ENCODE results near the gene FAM170B.

GRCh38 chr10:49083261-49083660 is 50.6 kb downstream of the FAM170B start:
- TF ChIP-seq, protein P1, sequence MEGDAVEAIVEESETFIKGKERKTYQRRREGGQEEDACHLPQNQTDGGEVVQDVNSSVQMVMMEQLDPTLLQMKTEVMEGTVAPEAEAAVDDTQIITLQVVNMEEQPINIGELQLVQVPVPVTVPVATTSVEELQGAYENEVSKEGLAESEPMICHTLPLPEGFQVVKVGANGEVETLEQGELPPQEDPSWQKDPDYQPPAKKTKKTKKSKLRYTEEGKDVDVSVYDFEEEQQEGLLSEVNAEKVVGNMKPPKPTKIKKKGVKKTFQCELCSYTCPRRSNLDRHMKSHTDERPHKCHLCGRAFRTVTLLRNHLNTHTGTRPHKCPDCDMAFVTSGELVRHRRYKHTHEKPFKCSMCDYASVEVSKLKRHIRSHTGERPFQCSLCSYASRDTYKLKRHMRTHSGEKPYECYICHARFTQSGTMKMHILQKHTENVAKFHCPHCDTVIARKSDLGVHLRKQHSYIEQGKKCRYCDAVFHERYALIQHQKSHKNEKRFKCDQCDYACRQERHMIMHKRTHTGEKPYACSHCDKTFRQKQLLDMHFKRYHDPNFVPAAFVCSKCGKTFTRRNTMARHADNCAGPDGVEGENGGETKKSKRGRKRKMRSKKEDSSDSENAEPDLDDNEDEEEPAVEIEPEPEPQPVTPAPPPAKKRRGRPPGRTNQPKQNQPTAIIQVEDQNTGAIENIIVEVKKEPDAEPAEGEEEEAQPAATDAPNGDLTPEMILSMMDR (IDR thresholded peaks at IDR 0.05), result no peak
- no peak for TF ChIP-seq REST (IDR thresholded peaks at IDR 0.05; ENCODE audit: insufficient read depth in 1 of 2, low read depth in 2 of 2, low read length in 1 of 2)
- TF ChIP-seq POLR2AphosphoS5 (IDR thresholded peaks at IDR 0.05; ENCODE audit: low read depth, low read length), result no peak
- no peak for TF ChIP-seq TCF7L2 (IDR thresholded peaks at IDR 0.05; ENCODE audit: low read depth, low read length)
- TF ChIP-seq SIN3A (IDR thresholded peaks at IDR 0.05; ENCODE audit: borderline replicate concordance, insufficient read depth, low read depth, low read length), result no peak
